HG03066 (cell line): ENCODE measurements around the gene STKLD1.
"Not testable (repeated sequence)": the region's sequence is repeated elsewhere in the genome, so short reads cannot be mapped to it uniquely, and the experiment has no call there.

Source experiments
- ATAC-seq: cut with Tn5 transposase; IDR thresholded peaks from one replicate; pipeline ENCODE4 v1.9.1; 2021; ENCODE audit warnings: low read depth; ENCODE audit not compliant: unreplicated experiment

Gene STKLD1

DNA sequence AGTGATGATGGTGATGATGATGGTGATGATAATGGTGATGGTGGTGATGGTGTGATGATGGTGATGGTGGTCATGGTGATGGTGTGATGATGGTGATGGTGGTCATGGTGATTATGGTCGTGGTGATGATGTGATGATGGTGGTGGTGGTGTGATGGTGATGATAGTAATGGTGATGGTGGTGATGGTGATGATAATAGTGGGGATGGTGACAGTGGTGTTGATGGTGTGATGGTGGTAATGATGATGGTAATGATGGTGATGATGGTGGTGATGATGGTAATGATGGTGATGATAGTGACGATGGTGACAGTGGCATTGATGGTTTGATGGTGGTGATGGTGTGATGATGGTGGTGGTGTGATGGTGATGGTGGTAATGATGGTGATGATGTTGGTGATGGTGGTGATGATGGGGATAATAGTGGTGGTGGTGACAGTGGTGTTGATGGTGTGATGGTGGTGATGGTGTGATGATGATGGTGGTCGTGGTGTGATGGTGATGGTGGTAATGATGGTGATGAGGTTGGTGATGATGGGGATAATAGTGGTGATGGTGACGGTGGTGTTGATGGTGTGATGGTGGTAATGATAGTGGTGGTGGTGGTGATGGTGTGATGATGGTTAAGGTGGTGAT is 6.5 kb downstream of the STKLD1 start:
- ATAC-seq: no peak

DNA sequence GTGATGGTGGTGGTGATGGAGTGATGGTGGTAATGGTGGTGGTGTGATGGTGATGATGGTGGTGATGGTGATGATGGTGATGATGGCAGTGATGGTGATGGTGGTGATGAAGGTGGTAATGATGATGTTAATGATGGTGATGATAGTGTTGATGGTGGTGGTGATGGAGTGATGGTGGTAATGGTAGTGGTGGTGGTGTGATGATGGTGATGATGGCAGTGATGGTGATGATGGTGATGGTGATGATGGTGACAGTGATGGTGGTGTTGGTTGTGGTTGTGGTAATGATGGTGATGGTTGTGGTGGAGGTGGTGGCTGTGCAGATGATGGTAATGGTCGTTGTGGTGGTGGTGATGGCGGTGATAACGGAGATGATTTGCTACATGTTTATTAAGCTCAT is 7.3 kb downstream of the STKLD1 start:
- no peak for ATAC-seq

DNA sequence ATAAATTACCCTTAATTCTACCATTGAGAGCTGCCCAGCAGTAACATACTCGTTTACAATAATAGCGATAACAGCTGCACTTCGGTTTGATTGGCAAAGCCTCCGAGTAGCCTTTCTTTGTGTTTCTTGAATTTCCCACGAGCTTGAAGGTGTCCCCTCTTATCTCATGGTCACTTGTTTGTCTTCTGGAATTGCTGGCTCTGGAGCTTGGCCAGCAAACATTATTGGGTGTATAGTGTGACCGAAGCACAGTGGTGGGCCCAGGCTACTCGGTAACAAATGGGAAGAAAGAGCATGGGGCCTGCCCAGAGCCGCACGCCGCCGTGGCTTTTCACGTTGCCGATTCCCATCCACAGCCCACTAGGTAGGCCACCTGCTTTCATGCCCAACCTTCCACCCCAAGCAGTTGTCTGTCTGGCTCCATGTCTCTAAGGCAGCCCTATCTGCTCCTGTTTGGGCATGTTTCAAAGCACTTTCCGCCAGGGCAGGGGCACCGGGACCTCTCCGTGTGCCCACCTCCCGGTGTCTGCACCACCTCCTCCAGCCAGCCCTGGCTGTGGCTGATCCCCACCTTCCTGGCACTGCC is 8.7 kb downstream of the STKLD1 start:
- no peak for ATAC-seq

DNA sequence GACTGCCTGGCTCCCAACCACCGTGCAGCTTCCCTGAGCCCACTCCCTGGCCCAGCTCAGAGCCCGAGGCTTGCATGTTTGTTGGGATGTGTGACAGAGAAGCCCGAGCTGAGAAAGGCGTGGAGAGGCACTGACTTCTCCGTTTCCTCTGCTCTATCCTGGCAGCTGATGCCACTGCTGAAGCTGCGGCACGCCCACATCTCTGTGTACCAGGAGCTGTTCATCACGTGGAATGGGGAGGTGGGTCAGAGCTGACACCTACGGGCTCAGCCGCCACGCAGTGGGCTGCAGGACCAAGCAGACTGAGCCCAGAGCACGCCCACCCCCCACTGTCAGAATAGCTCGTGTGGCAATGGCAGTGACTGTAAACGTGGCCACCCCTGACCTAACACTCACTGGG is 9.3 kb downstream of the STKLD1 start:
- no peak for ATAC-seq

DNA sequence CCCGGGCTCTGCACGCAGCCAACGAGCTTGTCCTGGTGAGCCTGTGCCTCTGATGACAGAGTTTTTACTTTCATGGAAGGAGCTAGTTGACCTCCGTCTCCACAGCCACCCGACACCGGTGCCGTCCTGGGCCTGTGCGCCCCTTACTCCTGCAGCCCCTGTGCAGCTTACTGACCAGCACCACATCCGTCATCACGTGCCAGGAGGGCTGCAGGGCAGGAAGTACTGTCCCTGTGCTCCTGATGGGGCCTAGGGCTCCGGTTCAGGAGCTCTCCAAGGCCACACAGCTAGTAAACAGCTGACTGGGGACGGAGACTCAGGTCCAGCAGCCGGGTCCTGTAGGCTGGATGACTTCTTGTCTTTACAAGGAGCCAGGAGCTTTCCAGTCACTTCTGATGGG is 10.2 kb downstream of the STKLD1 start:
- ATAC-seq: no peak

DNA sequence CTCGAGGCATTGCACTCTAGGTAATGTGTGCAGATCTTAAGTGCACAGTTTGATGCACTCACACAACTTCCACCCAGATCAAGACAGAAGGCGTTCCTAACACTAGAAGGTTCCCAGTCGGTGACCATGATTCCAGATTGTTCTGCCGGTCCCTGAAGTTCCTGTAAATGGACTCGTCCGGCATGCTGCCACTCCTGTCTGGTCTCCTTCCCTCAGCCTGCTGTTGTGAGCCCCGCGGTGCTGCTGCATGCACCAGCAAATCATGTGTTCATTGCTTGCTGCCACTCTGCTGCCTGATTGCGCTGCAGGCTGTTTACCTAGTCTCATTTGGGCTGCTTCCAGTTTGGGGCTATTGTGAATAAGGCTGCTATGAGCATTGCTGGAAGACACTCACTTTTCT is 11.5 kb downstream of the STKLD1 start:
- ATAC-seq: no peak

DNA sequence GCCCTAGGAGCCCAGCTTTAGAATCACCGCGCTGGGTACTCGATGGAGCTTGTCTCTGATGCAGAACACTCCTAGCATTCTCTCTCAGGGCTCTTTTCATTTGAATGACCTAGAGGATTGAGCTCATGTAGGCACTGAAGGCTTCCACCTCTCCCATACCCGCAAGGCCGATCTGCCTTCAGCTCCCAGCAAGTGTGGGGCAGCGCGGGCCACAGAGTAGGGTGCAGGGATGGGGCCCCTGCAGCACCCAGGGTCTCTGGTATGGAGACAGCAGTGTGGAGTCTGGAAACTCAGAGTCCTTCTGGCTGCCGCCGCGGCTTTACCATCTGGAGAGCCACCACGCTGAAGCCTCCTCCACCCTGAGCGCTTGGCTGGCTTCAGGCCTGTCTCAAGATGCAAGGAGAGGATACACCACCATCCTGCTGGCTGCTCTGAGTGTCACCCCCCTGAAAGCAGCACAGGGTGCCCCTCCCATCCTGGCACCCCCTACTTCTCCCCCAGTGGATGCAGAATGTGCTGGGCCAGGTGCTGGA is 12.9 kb downstream of the STKLD1 start:
- ATAC-seq: no peak

DNA sequence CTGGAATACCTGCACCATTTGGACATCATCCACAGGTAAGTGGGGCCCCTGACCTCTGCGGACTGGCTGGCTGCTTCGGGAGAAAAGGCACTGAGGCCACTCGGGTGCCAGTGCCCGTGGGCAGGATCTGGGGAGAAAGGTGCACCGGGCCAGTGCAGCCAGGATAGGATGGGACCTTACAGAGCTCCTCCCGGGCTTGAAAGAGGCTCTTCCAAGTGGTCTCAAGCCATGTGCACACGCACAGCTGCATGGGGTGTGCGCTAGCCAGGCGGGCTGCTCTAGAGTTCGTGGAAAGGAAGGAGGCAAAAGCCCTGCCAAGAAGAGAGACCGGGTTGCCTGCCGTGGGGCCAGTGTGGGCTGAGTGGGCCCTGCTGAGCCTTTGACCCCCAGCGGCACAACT is 13.4 kb downstream of the STKLD1 start:
- no peak for ATAC-seq

DNA sequence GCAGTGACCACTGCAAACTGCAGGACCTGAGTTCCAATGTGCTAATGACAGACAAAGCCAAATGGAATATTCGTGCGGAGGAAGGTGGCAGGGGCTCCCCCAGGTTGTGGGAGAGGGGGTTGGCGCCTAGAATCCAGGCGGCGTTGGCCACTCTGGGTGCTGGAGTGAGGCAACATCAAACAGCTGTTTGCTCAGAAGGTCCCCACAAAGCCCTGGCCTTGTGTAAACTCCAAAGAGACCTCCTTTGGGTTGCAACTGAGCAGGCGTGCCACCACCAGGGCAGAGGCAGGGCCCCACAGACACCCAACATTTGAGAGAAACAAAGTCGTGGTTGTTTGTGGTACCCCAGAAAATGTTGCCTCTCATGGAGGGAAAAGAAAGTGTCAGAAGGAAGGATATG is 14.5 kb downstream of the STKLD1 start:
- ATAC-seq: no peak

DNA sequence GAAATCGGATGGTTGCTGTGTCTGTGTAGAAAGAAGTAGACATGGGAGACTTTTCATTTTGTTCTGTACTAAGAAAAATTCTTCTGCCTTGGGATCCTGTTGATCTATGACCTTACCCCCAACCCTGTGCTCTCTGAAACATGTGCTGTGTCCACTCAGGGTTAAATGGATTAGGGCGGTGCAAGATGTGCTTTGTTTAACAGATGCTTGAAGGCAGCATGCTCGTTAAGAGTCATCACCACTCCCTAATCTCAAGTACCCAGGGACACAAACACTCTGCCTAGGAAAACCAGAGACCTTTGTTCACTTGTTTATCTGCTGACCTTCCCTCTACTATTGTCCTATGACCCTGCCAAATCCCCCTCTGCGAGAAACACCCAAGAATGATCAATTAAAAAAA is 15.3 kb downstream of the STKLD1 start:
- not testable (repeated sequence) for ATAC-seq

DNA sequence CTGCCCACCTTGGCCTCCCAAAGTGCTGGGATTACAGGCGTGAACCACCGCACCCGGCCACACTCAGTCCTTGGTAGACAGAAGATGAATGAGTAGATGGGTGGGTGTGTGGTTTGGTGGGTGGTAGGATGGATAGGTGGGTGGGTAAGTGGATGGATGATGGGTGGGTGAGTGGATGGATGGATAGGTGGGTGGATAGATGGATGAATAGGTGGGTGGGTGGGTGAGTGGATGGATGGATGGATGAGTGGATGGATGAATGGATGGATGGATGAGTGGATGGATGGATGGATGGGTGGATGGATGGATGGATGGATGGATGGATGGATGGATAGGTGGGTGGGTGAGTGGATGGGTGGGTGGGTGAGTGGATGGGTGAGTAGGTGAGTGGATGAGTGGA is 16.1 kb downstream of the STKLD1 start:
- ATAC-seq: not testable (repeated sequence)

DNA sequence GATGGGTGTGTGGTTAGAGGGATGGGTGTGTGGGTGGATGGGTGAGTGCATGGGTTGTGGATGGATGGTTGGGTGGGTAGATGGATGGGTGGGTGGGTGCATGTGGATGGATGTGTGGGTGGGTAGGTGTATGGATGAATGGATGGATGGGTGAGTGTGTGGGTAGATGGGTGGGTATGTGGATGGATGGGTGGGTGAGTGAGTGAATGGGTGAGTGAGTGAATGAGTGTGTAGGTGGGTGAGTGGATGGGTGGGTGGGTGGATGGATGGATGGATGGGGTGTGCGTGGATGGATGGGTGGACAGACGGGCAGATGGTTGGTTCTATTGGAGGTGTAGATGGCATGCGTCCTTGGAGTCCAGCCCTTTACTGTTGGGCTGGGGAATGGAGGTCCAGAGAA is 17.2 kb downstream of the STKLD1 start:
- no peak for ATAC-seq

DNA sequence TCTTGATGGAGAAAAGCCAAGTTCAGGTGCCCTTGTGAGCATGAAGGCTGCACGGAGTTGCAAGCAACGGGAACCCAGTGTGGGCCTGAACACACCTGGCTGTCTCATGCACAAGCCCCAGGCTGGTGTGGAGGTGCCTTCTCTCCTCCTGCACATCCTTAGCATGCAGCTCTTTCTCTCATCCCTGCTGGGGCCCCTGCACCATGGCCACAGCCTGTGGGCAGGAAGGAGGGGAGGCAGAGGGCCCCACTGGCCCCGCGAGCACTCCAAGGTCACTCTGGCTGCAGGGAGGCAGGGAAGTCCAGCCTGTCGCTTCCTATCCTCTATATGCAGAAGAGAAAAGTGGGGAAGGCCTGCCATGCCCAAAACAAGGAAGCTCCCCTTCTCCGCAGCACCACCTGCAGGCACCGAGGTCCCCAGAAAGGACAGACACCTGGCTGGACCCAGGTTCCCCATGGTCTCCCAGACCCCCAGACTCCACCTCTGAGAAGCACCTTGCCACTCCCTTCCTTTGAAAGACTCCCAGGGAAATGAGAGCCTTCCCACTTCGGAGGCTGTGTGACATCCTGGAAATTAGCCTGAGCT is 18.6 kb downstream of the STKLD1 start:
- no peak for ATAC-seq

DNA sequence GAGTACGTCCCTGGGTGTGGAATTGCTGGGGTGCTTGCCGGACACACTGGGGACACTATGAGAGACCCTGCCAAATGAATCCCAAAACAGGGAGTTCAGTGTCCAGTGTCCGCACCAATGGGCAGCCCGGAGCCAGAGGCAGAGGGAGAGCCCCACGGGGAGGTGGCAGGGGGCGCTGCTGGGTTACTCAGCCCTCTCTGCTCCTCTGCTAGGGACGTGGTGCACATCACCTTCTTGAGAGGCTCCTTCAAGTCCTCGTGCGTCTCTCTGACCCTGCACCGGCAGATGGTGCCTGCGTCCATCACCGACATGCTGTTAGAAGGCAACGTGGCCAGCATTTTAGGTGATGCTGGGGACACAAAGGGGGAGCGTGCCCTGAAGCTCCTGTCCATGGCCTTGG is 20.8 kb downstream of the STKLD1 start:
- ATAC-seq: no peak

DNA sequence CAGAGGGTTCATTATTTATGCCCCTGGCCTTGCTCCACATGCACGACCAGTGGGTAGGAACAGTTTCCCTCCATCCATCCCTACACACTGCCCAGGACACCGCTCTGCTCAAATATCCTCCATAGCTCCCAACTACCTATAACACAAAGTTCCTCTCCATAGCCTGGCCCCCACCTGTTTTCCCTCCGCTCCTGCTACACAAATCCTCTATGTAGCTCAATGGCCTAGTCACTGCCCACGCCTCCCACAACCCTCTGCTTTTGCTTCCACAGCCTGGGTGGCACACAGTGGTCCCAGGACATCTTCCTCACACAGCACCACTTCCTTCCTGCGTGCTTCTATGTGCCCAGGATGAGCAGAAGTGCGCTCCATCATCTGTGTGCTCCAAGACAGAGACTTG is 21.2 kb downstream of the STKLD1 start:
- no peak for ATAC-seq

DNA sequence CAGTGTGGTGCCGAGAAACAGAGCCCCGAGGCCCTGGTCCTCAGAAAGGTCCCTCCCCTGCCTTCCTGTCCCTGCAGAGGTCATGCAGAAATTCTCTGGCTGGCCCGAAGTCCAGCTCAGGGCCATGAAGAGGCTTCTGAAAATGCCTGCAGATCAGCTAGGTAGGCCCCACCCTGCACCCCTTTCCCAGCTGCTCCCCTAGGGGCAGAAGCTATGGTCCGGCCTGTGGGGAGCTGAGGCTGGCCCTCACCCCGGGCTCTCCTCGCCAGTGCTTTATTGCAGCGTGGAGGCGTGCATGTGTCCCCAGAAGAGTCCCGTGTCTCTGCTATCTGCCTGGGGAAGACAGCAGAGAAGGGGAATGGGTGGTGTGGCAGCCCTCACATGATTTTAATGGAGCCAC is 21.7 kb downstream of the STKLD1 start:
- ATAC-seq: no peak

DNA sequence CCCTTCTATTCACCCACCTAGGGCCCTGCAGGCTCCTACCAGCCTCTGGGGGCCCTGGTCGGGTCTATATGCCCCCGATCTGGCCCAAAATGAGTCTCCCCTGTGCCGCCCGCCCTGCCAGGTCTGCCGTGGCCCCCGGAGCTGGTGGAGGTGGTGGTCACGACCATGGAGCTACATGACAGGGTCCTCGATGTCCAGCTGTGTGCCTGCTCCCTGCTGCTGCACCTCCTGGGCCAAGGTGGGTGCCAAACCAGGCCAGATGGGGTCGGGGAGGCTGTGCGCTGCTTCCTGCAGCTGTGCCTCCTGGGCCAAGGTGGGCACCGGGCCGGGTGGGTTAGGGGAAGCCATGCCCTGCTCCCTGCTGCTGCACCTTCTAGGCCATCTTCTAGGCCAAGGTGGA is 24.1 kb downstream of the STKLD1 start:
- no peak for ATAC-seq

DNA sequence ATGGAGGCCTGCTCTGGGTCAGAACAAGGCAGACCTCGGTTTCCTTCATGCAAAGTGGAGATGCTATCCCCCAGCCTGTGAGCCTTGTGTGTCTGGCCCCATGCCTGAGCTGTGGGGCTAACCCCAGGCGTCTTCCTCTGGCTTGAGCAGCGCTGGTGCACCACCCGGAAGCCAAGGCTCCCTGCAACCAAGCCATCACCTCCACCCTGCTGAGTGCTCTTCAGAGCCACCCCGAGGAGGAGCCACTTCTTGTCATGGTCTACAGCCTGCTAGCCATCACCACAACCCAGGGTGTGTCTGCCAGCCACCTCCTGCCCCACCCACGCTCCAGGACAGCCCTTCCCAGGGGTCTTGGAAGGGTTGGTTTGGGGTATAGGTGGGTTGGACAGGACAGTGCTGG is 25.4 kb downstream of the STKLD1 start:
- no peak for ATAC-seq

DNA sequence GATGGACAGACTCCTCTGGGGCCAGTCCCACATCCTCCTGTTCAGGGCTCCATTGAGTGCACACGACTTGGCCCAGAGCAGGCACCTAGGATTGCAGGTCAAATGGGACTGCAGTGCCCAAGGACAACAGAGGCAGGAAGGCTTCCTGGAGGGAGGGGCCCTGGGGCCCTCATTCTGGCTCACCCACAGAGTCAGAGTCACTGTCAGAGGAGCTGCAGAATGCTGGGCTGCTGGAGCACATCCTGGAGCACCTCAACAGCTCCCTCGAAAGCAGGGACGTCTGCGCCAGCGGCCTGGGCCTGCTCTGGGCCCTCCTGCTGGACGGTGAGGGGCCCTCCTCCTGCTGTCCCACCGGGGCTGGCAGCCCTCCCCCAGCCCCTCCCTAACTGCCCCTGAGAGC is 26.5 kb downstream of the STKLD1 start:
- no peak for ATAC-seq

DNA sequence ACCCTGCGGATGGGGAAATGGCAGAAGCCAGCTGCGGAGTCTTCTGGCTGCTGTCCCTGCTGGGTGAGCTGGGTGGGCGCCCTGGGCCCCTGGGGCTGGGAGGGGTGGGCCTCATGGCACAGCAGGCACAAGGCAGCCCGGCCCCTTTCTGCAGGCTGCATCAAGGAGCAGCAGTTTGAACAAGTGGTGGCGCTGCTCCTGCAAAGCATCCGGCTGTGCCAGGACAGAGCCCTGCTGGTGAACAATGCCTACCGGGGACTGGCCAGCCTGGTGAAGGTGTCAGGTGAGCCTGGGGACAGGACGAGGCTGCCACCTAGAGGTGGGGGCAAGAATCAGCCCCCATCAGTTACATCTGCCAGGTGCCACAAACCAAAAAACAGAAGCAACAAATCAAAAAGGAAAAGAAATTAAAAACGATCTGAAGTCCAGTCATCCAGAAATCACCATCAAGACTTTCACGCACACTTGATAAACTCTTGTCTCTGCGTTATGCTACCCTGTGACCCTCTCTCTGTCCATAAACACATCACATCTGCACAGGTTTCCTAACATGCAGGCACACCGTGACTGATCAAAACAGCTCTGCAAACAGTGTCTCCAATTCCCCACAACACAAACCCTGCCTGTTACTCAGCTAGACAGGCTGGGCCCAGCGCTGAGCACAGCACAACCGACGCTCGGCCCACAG is 27.7 kb downstream of the STKLD1 start:
- no peak for ATAC-seq

DNA sequence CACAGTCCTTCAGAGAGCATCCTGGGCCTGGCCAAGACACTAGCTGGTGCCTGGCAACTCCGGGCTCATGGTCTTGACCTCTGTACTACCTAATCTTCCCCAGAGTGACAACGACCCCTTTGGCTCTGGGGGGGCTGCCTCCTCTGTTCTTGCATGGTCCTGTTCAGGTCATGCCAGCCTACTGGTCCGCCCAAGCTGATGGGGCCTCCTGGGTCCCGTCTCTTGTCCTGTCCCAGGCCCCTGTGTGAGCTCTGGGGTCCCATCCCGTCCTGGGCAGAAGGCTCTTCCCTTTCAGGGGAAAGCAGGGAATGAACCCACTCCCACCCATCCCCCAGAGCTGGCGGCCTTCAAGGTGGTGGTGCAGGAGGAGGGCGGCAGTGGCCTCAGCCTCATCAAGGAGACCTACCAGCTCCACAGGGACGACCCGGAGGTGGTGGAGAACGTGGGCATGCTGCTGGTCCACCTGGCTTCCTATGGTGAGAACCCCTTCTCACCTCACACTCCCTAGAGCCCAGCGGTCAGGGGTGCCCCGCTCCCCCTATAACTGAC is 28.4 kb downstream of the STKLD1 start:
- no peak for ATAC-seq
